IPS-20b (cell line): ENCODE measurements around the gene ZNF423.
"Not testable (repeated sequence)": the region's sequence is repeated elsewhere in the genome, so short reads cannot be mapped to it uniquely, and the experiment has no call there.

Source experiments
- H3K27ac ChIP-seq: one replicate; pipeline ENCODE4 v1.5.1; 2013; ENCODE audit warnings: low read length
- H3K27me3 ChIP-seq: 2 replicates; pipeline ENCODE4 v1.6.1; 2013; ENCODE audit warnings: mild to moderate bottlenecking, low read length, inconsistent platforms; ENCODE audit not compliant: insufficient read depth
- H3K36me3 ChIP-seq: 2 replicates; pipeline ENCODE4 v1.6.1; 2013; ENCODE audit warnings: low read depth, mild to moderate bottlenecking, inconsistent platforms, low read length, moderate library complexity; ENCODE audit not compliant: insufficient read depth
- H3K4me1 ChIP-seq: 2 replicates; pipeline ENCODE4 v1.6.1; 2013; ENCODE audit warnings: mild to moderate bottlenecking, control low read depth, inconsistent platforms, low read length, moderate library complexity; ENCODE audit not compliant: insufficient read depth
- H3K4me3 ChIP-seq: 2 replicates; pipeline ENCODE4 v1.5.1; 2013; ENCODE audit warnings: mild to moderate bottlenecking, low read length, inconsistent platforms
- H3K9ac ChIP-seq: 2 replicates; pipeline ENCODE4 v1.6.1; 2013; ENCODE audit warnings: low read depth, mild to moderate bottlenecking, inconsistent platforms, low read length, moderate library complexity
- H3K9me3 ChIP-seq: 2 replicates; pipeline ENCODE4 v1.6.1; 2013; ENCODE audit warnings: mild to moderate bottlenecking, low read depth, low read length, inconsistent platforms; ENCODE audit not compliant: insufficient read depth

ZNF423 gene

DNA sequence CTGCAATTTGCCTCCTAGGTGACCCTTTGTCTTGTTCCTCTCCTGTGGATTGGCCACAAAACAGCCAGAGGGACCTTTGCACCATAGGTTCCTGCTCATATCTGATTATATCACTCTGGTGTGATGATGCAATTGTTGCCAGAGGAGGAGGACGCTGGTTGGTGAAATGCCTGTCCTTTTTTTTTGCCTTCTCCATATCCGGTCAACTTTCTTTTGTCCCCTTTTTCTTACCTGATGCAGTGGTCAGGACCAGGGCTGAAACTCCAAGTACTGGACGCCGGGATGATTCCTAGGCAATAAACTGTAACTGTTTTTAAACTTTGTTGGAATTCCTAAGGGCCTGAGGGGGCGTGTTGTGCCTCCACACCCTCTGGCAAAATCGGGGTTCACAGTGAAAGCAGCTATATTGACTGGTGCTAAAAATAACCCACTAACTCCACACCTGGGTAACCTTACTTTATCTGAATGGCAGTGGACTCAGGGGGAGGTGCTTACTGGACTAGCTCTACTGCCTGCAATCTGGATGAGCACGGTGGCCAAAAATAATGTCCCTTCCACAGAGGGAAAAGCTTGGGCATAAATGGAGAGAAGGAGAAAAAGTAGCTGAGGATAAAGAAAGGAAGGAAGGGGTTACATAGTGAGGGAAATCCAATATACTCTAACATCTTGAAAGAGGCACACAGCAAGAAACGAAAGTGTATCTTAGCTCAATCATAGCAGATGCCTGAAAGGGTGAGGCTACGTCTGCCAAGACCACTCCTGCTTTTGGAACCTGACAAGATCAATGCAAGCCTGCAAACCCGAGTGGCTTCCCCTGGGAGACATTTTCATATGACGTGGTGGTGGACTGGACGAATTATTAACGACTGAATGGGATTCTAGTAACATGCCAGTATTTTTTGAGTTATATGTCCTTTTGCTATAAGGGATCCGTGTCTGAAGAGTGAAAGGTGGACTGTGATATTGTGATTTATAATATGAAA is 28.4 kb upstream of the ZNF423 start:
- Histone ChIP-seq H3K4me1 (peaks cover 4% of the 10 kb centered on the region; the same call in 1 of the 2 replicates), H3K27ac (no peak overlapping the region), H3K36me3 (no peaks in the 10 kb centered on the region), H3K27me3 (no peaks in the 10 kb centered on the region), H3K9me3 (no peaks in the 10 kb centered on the region), H3K4me3 (no peak overlapping the region), H3K9ac (no peak overlapping the region)

GRCh38 chr16:49883076-49884014 is 27.4 kb upstream of the ZNF423 start:
- H3K4me3 ChIP-seq = no peak overlapping the region
- no peaks in the 10 kb centered on the region for H3K27me3 ChIP-seq
- peaks cover 4% of the 10 kb centered on the region; the same call in 1 of the 2 replicates for H3K4me1 ChIP-seq
- H3K27ac ChIP-seq = no peak overlapping the region
- no peaks in the 10 kb centered on the region for H3K36me3 ChIP-seq
- H3K9ac ChIP-seq = no peak overlapping the region
- H3K9me3 ChIP-seq = no peaks in the 10 kb centered on the region

DNA sequence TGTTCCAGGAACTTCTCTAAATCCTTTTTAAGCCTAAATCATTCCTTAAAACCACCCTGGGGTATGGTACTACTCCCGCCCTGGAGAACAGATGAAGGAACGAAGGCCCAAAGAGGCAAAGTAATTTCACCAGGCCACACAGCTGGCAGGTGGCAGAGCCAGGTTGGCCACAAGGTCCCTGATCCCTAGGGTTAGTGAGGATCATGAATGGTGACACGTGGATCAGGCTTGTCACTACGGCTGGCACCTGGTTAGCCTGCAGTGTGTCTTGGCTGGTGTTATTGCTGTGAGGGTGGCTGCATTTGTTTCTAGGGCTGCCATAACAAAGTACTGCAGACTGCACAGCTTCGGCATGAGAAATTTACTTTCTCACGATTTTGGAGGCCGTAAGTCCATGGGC is 26.0 kb upstream of the ZNF423 start:
- no peak overlapping the region for H3K9ac ChIP-seq
- no peak overlapping the region for H3K27ac ChIP-seq
- H3K36me3 ChIP-seq = no peaks in the 10 kb centered on the region
- H3K9me3 ChIP-seq = no peaks in the 10 kb centered on the region
- H3K4me3 ChIP-seq = no peak overlapping the region
- no peaks in the 10 kb centered on the region; the same call in 1 of the 2 replicates for H3K27me3 ChIP-seq
- H3K4me1 ChIP-seq = peaks cover 4% of the 10 kb centered on the region; the same call in 1 of the 2 replicates

GRCh38 chr16:49878540-49878939 is 22.6 kb upstream of the ZNF423 start:
- H3K27ac ChIP-seq, H3K9me3 ChIP-seq, H3K9ac ChIP-seq, H3K4me1 ChIP-seq, H3K36me3 ChIP-seq, H3K4me3 ChIP-seq: not testable (repeated sequence)
- peaks cover 22% of the 10 kb centered on the region; the same call in 1 of the 2 replicates for H3K27me3 ChIP-seq

GRCh38 chr16:49876716-49877129 is 20.8 kb upstream of the ZNF423 start:
- H3K36me3 ChIP-seq = no peaks in the 10 kb centered on the region
- H3K4me1 ChIP-seq = peaks cover 3% of the 10 kb centered on the region; the same call in 1 of the 2 replicates
- no peak overlapping the region for H3K9ac ChIP-seq
- H3K27ac ChIP-seq = no peak overlapping the region
- H3K9me3 ChIP-seq = no peaks in the 10 kb centered on the region
- peak overlapping the region; percentile 60; the same call in 1 of the 2 replicates for H3K4me3 ChIP-seq
- H3K27me3 ChIP-seq = peaks cover 22% of the 10 kb centered on the region; the same call in 1 of the 2 replicates

GRCh38 chr16:49875806-49876715 is 20.1 kb upstream of the ZNF423 start:
- peaks cover 3% of the 10 kb centered on the region; the same call in 1 of the 2 replicates for H3K4me1 ChIP-seq
- peak overlapping the region; percentile 6; the same call in 1 of the 2 replicates for H3K9ac ChIP-seq
- H3K36me3 ChIP-seq = no peaks in the 10 kb centered on the region
- H3K27ac ChIP-seq = no peak overlapping the region
- H3K27me3 ChIP-seq = peaks cover 22% of the 10 kb centered on the region; the same call in 1 of the 2 replicates
- H3K9me3 ChIP-seq = no peaks in the 10 kb centered on the region
- peak overlapping the region; percentile 60; the same call in 1 of the 2 replicates for H3K4me3 ChIP-seq

DNA sequence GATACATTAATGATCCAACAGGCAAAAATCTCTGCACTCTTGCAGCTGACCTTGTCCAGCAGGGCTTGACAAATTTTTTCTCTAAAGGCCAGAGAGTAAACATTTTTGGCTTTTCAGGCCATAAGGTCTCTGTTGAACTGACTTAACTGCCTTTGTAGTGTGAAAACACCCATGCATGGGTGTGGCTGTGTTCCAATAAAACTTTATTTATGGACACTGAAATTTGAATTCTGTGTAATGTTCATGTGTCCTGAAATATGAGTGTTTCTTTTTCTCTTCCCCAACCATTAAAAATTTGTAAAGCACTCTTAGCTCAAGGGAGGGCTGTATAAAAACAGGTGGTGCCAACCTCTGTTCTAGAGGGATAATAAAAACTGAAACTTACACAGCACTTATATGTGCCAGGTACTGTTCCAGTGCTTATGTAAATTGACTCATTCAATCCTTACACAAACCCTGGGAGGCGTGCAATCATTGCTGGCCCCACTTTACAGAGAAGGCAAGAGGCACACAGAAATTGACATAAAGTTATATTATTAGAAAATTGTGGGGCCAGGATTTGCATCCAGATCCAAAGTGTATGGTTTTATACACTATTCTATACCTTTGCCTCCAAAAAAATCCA is 18.8 kb upstream of the ZNF423 start:
- H3K4me3 ChIP-seq = no peak overlapping the region
- peaks cover 22% of the 10 kb centered on the region; the same call in 1 of the 2 replicates for H3K27me3 ChIP-seq
- H3K36me3 ChIP-seq = no peaks in the 10 kb centered on the region
- no peak overlapping the region for H3K27ac ChIP-seq
- peaks cover 3% of the 10 kb centered on the region; the same call in 1 of the 2 replicates for H3K4me1 ChIP-seq
- no peak overlapping the region for H3K9ac ChIP-seq
- no peaks in the 10 kb centered on the region for H3K9me3 ChIP-seq

DNA sequence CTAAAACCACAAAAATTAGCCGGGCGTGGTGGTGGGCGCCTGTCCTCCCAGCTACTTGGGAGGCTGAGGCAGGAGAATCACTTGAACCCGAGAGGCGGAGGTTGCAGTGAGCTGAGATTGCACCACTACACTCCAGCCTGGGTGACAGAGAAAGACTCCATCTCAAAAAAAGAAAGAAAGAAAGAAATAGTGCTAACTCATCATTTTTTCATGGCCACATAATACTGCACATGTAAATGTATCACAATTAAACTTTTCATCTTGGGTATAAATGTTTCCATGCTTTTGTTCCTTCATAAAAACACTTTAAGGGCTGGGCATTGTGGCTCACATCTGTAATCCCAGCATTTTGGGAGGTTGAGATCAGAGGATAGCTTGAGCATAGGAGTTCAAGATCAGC is 15.9 kb upstream of the ZNF423 start:
- H3K36me3 ChIP-seq, H3K9me3 ChIP-seq, H3K9ac ChIP-seq, H3K27ac ChIP-seq, H3K4me3 ChIP-seq: not testable (repeated sequence)
- H3K27me3 ChIP-seq = peaks cover 26% of the 10 kb centered on the region
- H3K4me1 ChIP-seq = peaks cover 13% of the 10 kb centered on the region

GRCh38 chr16:49869731-49870130 is 13.8 kb upstream of the ZNF423 start:
- H3K27me3 ChIP-seq = peaks cover 24% of the 10 kb centered on the region
- no peak overlapping the region for H3K27ac ChIP-seq
- H3K9ac ChIP-seq = no peak overlapping the region
- no peaks in the 10 kb centered on the region for H3K36me3 ChIP-seq
- H3K4me3 ChIP-seq = no peak overlapping the region
- peaks cover 16% of the 10 kb centered on the region for H3K4me1 ChIP-seq
- H3K9me3 ChIP-seq = no peaks in the 10 kb centered on the region

- H3K9ac ChIP-seq = no peak overlapping the region
- peaks cover 13% of the 10 kb centered on the region for H3K4me1 ChIP-seq
- H3K9me3 ChIP-seq = no peaks in the 10 kb centered on the region
- H3K36me3 ChIP-seq = no peaks in the 10 kb centered on the region
- peaks cover 22% of the 10 kb centered on the region for H3K27me3 ChIP-seq
- no peak overlapping the region for H3K27ac ChIP-seq
- no peak overlapping the region for H3K4me3 ChIP-seq
Measured at GRCh38 chr16:49867796-49868668, 12.1 kb upstream of the ZNF423 start.
